H1 (cell line): ENCODE data around the gene CNOT8. TPM values are rescaled to one million over a fixed set of nuclear protein-coding genes. Genes with fewer than 3 reads are reported as not detected.

Experiments
- CTCF ChIA-PET: fragments of 300-600 bp; sonication (Branson Sonifier 250); formaldehyde crosslinking; loops from one replicate; lab custom pipeline; 2021; ENCODE audit not compliant: partially characterized antibody; lab: Charles Lee
- POLR2A ChIA-PET: fragments of 300-600 bp; sonication (Branson Sonifier 250); formaldehyde crosslinking; loops from one replicate; lab custom pipeline; 2021; ENCODE audit warnings: inconsistent platforms; ENCODE audit not compliant: partially characterized antibody; lab: Charles Lee
- DNase-seq, 2 experiments: peaks; one replicate each; pipeline versions ENCODE4 v3.0.0 to v3.0.0-alpha.2; 2010 to 2022; ENCODE audit warnings: low spot score in 2 of 2, low read depth in 1 of 2, mixed read lengths in 1 of 2
- FAIRE-seq: peaks from 2 replicates; lab custom pipeline; 2011; peaks lifted over from hg19 to GRCh38; lab: Jason Lieb, UNC
- H2AFZ ChIP-seq: 2 replicates; pipeline ENCODE4 v1.8.1; 2012; ENCODE audit warnings: low read length, inconsistent platforms
- H2AK5ac ChIP-seq: 2 replicates; pipeline ENCODE4 v1.6.1; 2013; ENCODE audit warnings: low read depth, low read length
- H2BK120ac ChIP-seq: replicated peaks from 2 replicates; pipeline ENCODE3; 2013; ENCODE audit warnings: low read depth, low read length, inconsistent platforms
- H2BK12ac ChIP-seq: 2 replicates; pipeline ENCODE4 v1.6.1; 2013; ENCODE audit warnings: low read depth, low read length
- H2BK15ac ChIP-seq: 2 replicates; pipeline ENCODE4 v1.6.1; 2013; ENCODE audit warnings: low read length
- H2BK20ac ChIP-seq: 2 replicates; pipeline ENCODE4 v1.6.1; 2013; ENCODE audit warnings: low read length
- H2BK5ac ChIP-seq: 2 replicates; pipeline ENCODE4 v1.6.1; 2013; ENCODE audit warnings: low read depth, low read length
- H3K14ac ChIP-seq: 2 replicates; pipeline ENCODE4 v1.6.1; 2013; ENCODE audit warnings: inconsistent platforms; ENCODE audit not compliant: insufficient read length
- H3K18ac ChIP-seq: 2 replicates; pipeline ENCODE4 v1.6.1; 2013; ENCODE audit warnings: low read length; ENCODE audit errors: extremely low read depth
- H3K23ac ChIP-seq: 2 replicates; pipeline ENCODE4 v1.6.1; 2013; ENCODE audit warnings: inconsistent platforms; ENCODE audit not compliant: insufficient read length
- H3K23me2 ChIP-seq: 2 replicates; pipeline ENCODE4 v1.6.1; 2013; ENCODE audit warnings: low read depth, low read length
- H3K27ac ChIP-seq: 2 replicates; pipeline ENCODE4 v1.6.1; 2011; ENCODE audit warnings: low read depth, low read length, inconsistent platforms
- H3K27me3 ChIP-seq, 4 experiments: replicated peaks in 1 of 4; 1 replicate in 1 of 4; 2 replicates in 3 of 4; pipeline versions ENCODE4 v1.6.1 to v1.8.1; 2011 to 2013; ENCODE audit warnings: low read length in 3 of 4, mild to moderate bottlenecking in 3 of 4, inconsistent platforms in 2 of 4, mixed read lengths in 2 of 4, moderate library complexity in 1 of 4; ENCODE audit not compliant: control insufficient read depth in 3 of 4, insufficient read depth in 3 of 4; ENCODE audit errors: extremely low read depth in 1 of 4
- H3K36me3 ChIP-seq, 4 experiments: 2 replicates each; pipeline versions ENCODE4 v1.6.1 to v1.8.1; 2011 to 2013; ENCODE audit warnings: mild to moderate bottlenecking in 4 of 4, low read length in 3 of 4, moderate library complexity in 2 of 4, control low read depth in 1 of 4, inconsistent platforms in 1 of 4; ENCODE audit not compliant: insufficient read depth in 4 of 4, control insufficient read depth in 2 of 4
- H3K4ac ChIP-seq: replicated peaks from 2 replicates; pipeline ENCODE3; 2013; ENCODE audit warnings: low read length, low read depth, mixed read lengths, inconsistent platforms; ENCODE audit not compliant: insufficient read length
- H3K4me1 ChIP-seq, 4 experiments: replicated peaks in 1 of 4; 1 replicate in 1 of 4; 2 replicates in 3 of 4; pipeline versions ENCODE4 v1.6.1 to v1.8.1; 2011 to 2013; ENCODE audit warnings: low read length in 3 of 4, inconsistent platforms in 2 of 4, mixed read lengths in 1 of 4; ENCODE audit not compliant: insufficient read depth in 4 of 4, control insufficient read depth in 3 of 4
- H3K4me2 ChIP-seq, 2 experiments: 2 replicates each; pipeline versions ENCODE4 v1.6.1 to v1.8.1; 2011 to 2013; ENCODE audit warnings: low read depth in 2 of 2, low read length in 2 of 2, control low read depth in 1 of 2, inconsistent platforms in 1 of 2, mild to moderate bottlenecking in 1 of 2; ENCODE audit not compliant: insufficient read depth in 1 of 2
- H3K4me3 ChIP-seq, 4 experiments: fragments of 200-600, 300-600 bp in 1 of 4; sonication (generic), shearing (Covaris generic), sonication (Bioruptor Twin) in 1 of 4; 2 replicates each; pipeline versions ENCODE4 v1.5.1 to v1.8.1; 2011 to 2016; ENCODE audit warnings: low read length in 4 of 4, low read depth in 3 of 4, control low read depth in 2 of 4, inconsistent platforms in 2 of 4, mild to moderate bottlenecking in 2 of 4, mixed read lengths in 1 of 4, moderate library complexity in 1 of 4; ENCODE audit not compliant: insufficient read depth in 2 of 4; ENCODE audit errors: extremely low read depth in 1 of 4
- H3K56ac ChIP-seq: replicated peaks from 2 replicates; pipeline ENCODE3; 2013; ENCODE audit warnings: low read depth, mild to moderate bottlenecking, mixed read lengths, low read length, inconsistent platforms; ENCODE audit not compliant: insufficient read length
- H3K79me1 ChIP-seq: 2 replicates; pipeline ENCODE4 v1.6.1; 2013; ENCODE audit warnings: low read depth, low read length, control low read depth
- H3K79me2 ChIP-seq, 2 experiments: 2 replicates each; pipeline versions ENCODE4 v1.6.1 to v1.8.1; 2012 to 2013; ENCODE audit warnings: low read length in 2 of 2, mild to moderate bottlenecking in 2 of 2, inconsistent platforms in 1 of 2; ENCODE audit not compliant: insufficient read depth in 2 of 2, control insufficient read depth in 1 of 2
- H3K9ac ChIP-seq, 4 experiments: replicated peaks in 1 of 4; 1 replicate in 1 of 4; 2 replicates in 3 of 4; pipeline versions ENCODE4 v1.6.1 to v1.8.1; 2011 to 2013; ENCODE audit warnings: low read depth in 3 of 4, low read length in 3 of 4, control low read depth in 2 of 4, mild to moderate bottlenecking in 2 of 4, moderate library complexity in 2 of 4, inconsistent platforms in 1 of 4; ENCODE audit errors: extremely low read depth in 1 of 4
- H3K9me3 ChIP-seq, 2 experiments: 2 replicates each; pipeline versions ENCODE4 v1.6.1 to v1.8.1; 2012 to 2013; ENCODE audit warnings: mild to moderate bottlenecking in 2 of 2, moderate library complexity in 2 of 2, control low read depth in 1 of 2, inconsistent platforms in 1 of 2, low read depth in 1 of 2, low read length in 1 of 2, mixed read lengths in 1 of 2; ENCODE audit not compliant: insufficient read depth in 2 of 2
- H4K20me1 ChIP-seq, 2 experiments: replicated peaks in 1 of 2; 2 replicates each; pipeline versions ENCODE3 to v1.8.1; 2011 to 2013; ENCODE audit warnings: inconsistent platforms in 2 of 2, low read length in 2 of 2, mild to moderate bottlenecking in 1 of 2; ENCODE audit not compliant: insufficient read depth in 2 of 2, control insufficient read depth in 1 of 2
- H4K5ac ChIP-seq: 2 replicates; pipeline ENCODE4 v1.6.1; 2013; ENCODE audit warnings: low read length, low read depth, mixed read lengths, inconsistent platforms; ENCODE audit not compliant: insufficient read length
- H4K8ac ChIP-seq: 2 replicates; pipeline ENCODE4 v1.8.0; 2013; ENCODE audit warnings: mild to moderate bottlenecking, moderate library complexity, low read length, inconsistent platforms; ENCODE audit not compliant: insufficient read depth; ENCODE audit errors: extremely low read depth
- H4K91ac ChIP-seq: replicated peaks from 2 replicates; pipeline ENCODE3; 2013; ENCODE audit warnings: low read length, mixed read lengths, inconsistent platforms; ENCODE audit not compliant: insufficient read length
- ASH2L ChIP-seq: fragments of 200-600, 300-600 bp; sonication (generic); IDR thresholded peaks from one replicate; pipeline ENCODE4 v1.7.1; 2017; ENCODE audit warnings: low read length
- BACH1 ChIP-seq: IDR thresholded peaks from 2 replicates; pipeline ENCODE4 v1.6.1; 2012; ENCODE audit warnings: low read length, improper control_type of control experiment
- EP300 ChIP-seq, 2 experiments: IDR thresholded peaks; 1 replicate in 1 of 2; 2 replicates in 1 of 2; pipeline ENCODE4 v1.6.1; 2011 to 2012; ENCODE audit warnings: low read depth in 2 of 2, low read length in 2 of 2, mild to moderate bottlenecking in 2 of 2, borderline replicate concordance in 1 of 2, inconsistent platforms in 1 of 2, moderate library complexity in 1 of 2
- EZH2 ChIP-seq: fragments of 200-600 bp; sonication (generic); IDR thresholded peaks from 2 replicates; pipeline ENCODE4 v1.7.1; 2012; ENCODE audit warnings: low read depth, mild to moderate bottlenecking, moderate library complexity, low read length, inconsistent platforms; ENCODE audit not compliant: severe bottlenecking
- FOSL1 ChIP-seq: IDR thresholded peaks from 2 replicates; pipeline ENCODE4 v1.6.1; 2011; ENCODE audit warnings: mild to moderate bottlenecking, low read depth, low read length, moderate library complexity; ENCODE audit not compliant: insufficient read depth
- HDAC6 ChIP-seq: IDR thresholded peaks from one replicate; pipeline ENCODE4 v1.7.1; 2012; ENCODE audit warnings: low read depth, mild to moderate bottlenecking, inconsistent platforms, low read length, moderate library complexity
- JUN ChIP-seq: IDR thresholded peaks from 2 replicates; pipeline ENCODE4 v1.6.1; 2011; ENCODE audit warnings: low read depth, mild to moderate bottlenecking, improper control_type of control experiment, low read length
- RNF2 ChIP-seq: fragments of 200-900, 300-1000 bp; sonication (generic); IDR thresholded peaks from 2 replicates; pipeline ENCODE4 v1.7.1; 2016; ENCODE audit warnings: borderline replicate concordance, low read depth, mild to moderate bottlenecking, antibody characterized with exemption, low read length; ENCODE audit not compliant: poor library complexity, severe bottlenecking; ENCODE audit errors: missing control alignments
- SUZ12 ChIP-seq: fragments of 200-600 bp; sonication (generic); IDR thresholded peaks from 2 replicates; pipeline ENCODE4 v1.6.1; 2012; ENCODE audit warnings: mild to moderate bottlenecking, inconsistent platforms, low read length, moderate library complexity, mixed read lengths
- WGBS, 2 experiments: shearing (Covaris generic) in 1 of 2; methylation state at CpG; one replicate each; pipeline versions ENCODE4 v1.1.6 to v1.1.7; 2013 to 2015; ENCODE audit warnings: low lambda C conversion rate in 2 of 2, mixed read lengths in 2 of 2, inconsistent platforms in 1 of 2, low coverage in 1 of 2, missing lambda C conversion rate in 1 of 2; ENCODE audit not compliant: insufficient replicate concordance in 2 of 2, insufficient coverage in 1 of 2, insufficient read length in 1 of 2; ENCODE audit errors: extremely low coverage in 1 of 2, missing lambda C conversion rate in 1 of 2; 5-methylcytosine and 5-hydroxymethylcytosine counted together
- polyA plus RNA-seq, 7 experiments: library from polyadenylated mRNA; depleted of rRNA in 3 of 7; stranded (reverse) in 5 of 7; unstranded in 2 of 7; fragments of >200 nt in 5 of 7; fragments of 200-250 nt in 2 of 7; gene quantifications; 1 replicate in 5 of 7; 2 replicates in 1 of 7; 4 replicates in 1 of 7; pipeline versions ENCODE4 v1.2.1 to v1.2.3, GENCODE V29; 2011 to 2013; ENCODE audit warnings: missing spikeins in 2 of 7, mixed read lengths in 2 of 7
- total RNA-seq: library from RNA; stranded (reverse); fragmentation: NEBNext Ultra II Directional; extraction: Animal tissue kit (Norgen Biotek cat#: 25700); gene quantifications from 2 replicates; pipeline ENCODE4 v1.2.1, GENCODE V29; 2021
- TF ChIP-seq, protein P1 (sequence below): IDR thresholded peaks from 2 replicates; pipeline ENCODE4 v1.6.1; 2011; ENCODE audit warnings: low read length, improper control_type of control experiment

CNOT8 gene
- total and polyA plus RNA-seq, 2 of the 8 experiments (the other 6 are each of a cell fraction or from before 2014, with no cell fraction given) = 36.4 to 62.9 TPM

DNA sequence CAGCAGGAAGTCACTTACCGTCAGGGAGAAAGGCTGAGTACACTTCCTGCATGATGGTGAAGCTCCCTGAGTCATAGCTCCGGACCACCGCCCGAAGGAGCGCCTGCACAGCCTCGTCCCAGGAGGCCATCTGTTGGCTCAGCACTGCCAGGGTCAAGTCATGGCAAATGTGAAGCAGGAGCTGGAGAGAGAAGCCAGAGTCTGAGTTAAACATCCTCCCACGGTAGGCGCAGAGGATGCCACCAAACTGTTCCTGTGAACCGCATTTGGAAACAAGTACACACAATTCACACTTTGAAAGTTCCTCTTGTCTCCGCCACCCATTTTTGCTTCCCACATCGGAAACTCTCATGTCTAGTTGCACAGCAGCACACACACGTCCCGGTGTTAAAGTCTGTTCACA is 33.9 kb downstream of the CNOT8 start:
- Histone ChIP-seq H3K56ac (no peak overlapping the region), H3K4ac (no peak overlapping the region), H3K9ac (no peak overlapping the region), H3K14ac (no peak overlapping the region), H3K4me3 (no peak overlapping the region), H3K9me3 (no peaks in the 10 kb centered on the region), H4K91ac (no peak overlapping the region), H4K5ac (no peak overlapping the region), H4K8ac (no peak overlapping the region), H4K20me1 (no peaks in the 10 kb centered on the region), H3K23me2 (no peaks in the 10 kb centered on the region), H3K27ac (no peak overlapping the region), H3K4me2 (no peak overlapping the region), H3K4me1 (no peaks in the 10 kb centered on the region), H2BK5ac (no peak overlapping the region), H3K27me3 (no peaks in the 10 kb centered on the region), H3K79me2 (no peaks in the 10 kb centered on the region), H2AFZ (no peak overlapping the region), H3K23ac (no peak overlapping the region), H2AK5ac (no peak overlapping the region), H2BK12ac (no peak overlapping the region), H2BK120ac (no peak overlapping the region), H2BK20ac (no peak overlapping the region), H3K18ac (no peak overlapping the region), H3K36me3 (peaks cover 19 to 82% (median 53%) of the 10 kb centered on the region in 4 experiments; a peak in 7 of 8 replicates), H3K79me1 (no peaks in the 10 kb centered on the region), H2BK15ac (no peak overlapping the region)
- 89% methylated on average over 13 of the region's 13 CpGs; no CpG with 5 or more reads in 1 of the 2 experiments for WGBS, 2 experiments
- ChIA-PET CTCF (interaction anchor here (0.9 to 2.2 kb wide), 3 partner anchors 9 to 16 kb away, joined by 3 to 5 read pairs (median 3); no protein-coding TSS in a partner anchor), POLR2A (no interaction called here)
- TF ChIP-seq RNF2 = no peak
- no peak for TF ChIP-seq FOSL1
- TF ChIP-seq BACH1 = no peak
- TF ChIP-seq ASH2L = no peak
- no peak for TF ChIP-seq HDAC6
- TF ChIP-seq, protein P1, sequence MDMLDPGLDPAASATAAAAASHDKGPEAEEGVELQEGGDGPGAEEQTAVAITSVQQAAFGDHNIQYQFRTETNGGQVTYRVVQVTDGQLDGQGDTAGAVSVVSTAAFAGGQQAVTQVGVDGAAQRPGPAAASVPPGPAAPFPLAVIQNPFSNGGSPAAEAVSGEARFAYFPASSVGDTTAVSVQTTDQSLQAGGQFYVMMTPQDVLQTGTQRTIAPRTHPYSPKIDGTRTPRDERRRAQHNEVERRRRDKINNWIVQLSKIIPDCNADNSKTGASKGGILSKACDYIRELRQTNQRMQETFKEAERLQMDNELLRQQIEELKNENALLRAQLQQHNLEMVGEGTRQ = no peak
- no peak for TF ChIP-seq EZH2
- TF ChIP-seq EP300 (IDR thresholded peaks at IDR 0.05; ENCODE audit: borderline replicate concordance in 1 of 2, low read depth in 2 of 2, low read length in 2 of 2) = no peak
- no peak for TF ChIP-seq SUZ12
- no peak for TF ChIP-seq JUN
- DNase-seq (no peak), FAIRE-seq (no peak)
